Gastroesophageal sphincter (tissue), 3 donors: Measurements from ENCODE around the gene KMT5C.

Experiments
- CTCF ChIP-seq, 4 experiments: fragments of 200-600 bp in 2 of 4; fragments of 450-650 bp in 2 of 4; sonication (generic) in 1 of 4; IDR thresholded peaks; one replicate each; pipeline ENCODE4 v1.5.1; 2017 to 2019; ENCODE audit warnings: antibody characterized with exemption in 4 of 4, mild to moderate bottlenecking in 2 of 4, moderate library complexity in 2 of 4
- POLR2AphosphoS5 ChIP-seq: sonication (generic); formaldehyde crosslinking; IDR thresholded peaks from one replicate; pipeline ENCODE4 v1.6.1; 2017; ENCODE audit warnings: antibody characterized with exemption

GRCh38 chr19:55304279-55304978 lies 35.2 kb upstream of the KMT5C start:
- TF ChIP-seq POLR2AphosphoS5: no peak
- no peak for TF ChIP-seq CTCF (IDR thresholded peaks at IDR 0.05)
